HepG2 (cell line): ENCODE measurements around the gene SP7. TPM values are rescaled to one million over a fixed set of nuclear protein-coding genes. Genes with fewer than 3 reads are reported as not detected.

ENCODE experiments used
- ADNP ChIP-seq: sonication (generic); formaldehyde crosslinking; IDR thresholded peaks from 2 replicates; pipeline ENCODE4 v1.4.0; 2020; ENCODE audit warnings: missing genetic modification reagents
- ATF2 ChIP-seq: sonication (generic); formaldehyde crosslinking; IDR thresholded peaks from 2 replicates; pipeline ENCODE4 v1.4.0; 2020; ENCODE audit warnings: missing genetic modification reagents
- ATF3 ChIP-seq: sonication (generic); formaldehyde crosslinking; IDR thresholded peaks from 2 replicates; pipeline ENCODE4 v1.4.0; 2020; ENCODE audit warnings: missing genetic modification reagents
- GABPB1 ChIP-seq: IDR thresholded peaks from 2 replicates; pipeline ENCODE4 v1.6.1; 2016; ENCODE audit warnings: mild to moderate bottlenecking, missing genetic modification reagents, moderate library complexity, missing compliant biosample characterization
- NR1H2 ChIP-seq: sonication (generic); formaldehyde crosslinking; IDR thresholded peaks from 2 replicates; pipeline ENCODE4 v1.8.1; 2022; ENCODE audit warnings: low read depth, missing genetic modification reagents, borderline replicate concordance
- RBFOX2 ChIP-seq: fragments of 200-400 bp; formaldehyde crosslinking; IDR thresholded peaks from 2 replicates; pipeline ENCODE4 v1.6.1; 2017; ENCODE audit warnings: low read depth, mild to moderate bottlenecking, low read length
- SMARCE1 ChIP-seq: fragments of 450-650 bp; IDR thresholded peaks from 2 replicates; pipeline ENCODE4 v1.6.1; 2017; ENCODE audit warnings: borderline replicate concordance
- SNAI1 ChIP-seq: sonication (generic); formaldehyde crosslinking; IDR thresholded peaks from 2 replicates; pipeline ENCODE4 v1.5.0; 2020; ENCODE audit warnings: mild to moderate bottlenecking, missing genetic modification reagents, borderline replicate concordance
- SP1 ChIP-seq, 2 experiments: fragments of 450-650 bp in 1 of 2; sonication (generic) in 1 of 2; formaldehyde crosslinking in 1 of 2; IDR thresholded peaks; 2 replicates each; pipeline versions ENCODE4 v1.4.0 to v1.6.1; 2016 to 2020; ENCODE audit warnings: missing genetic modification reagents in 1 of 2
- TGIF2 ChIP-seq: IDR thresholded peaks from 2 replicates; pipeline ENCODE4 v1.6.1; 2016; ENCODE audit warnings: control low read depth, missing compliant biosample characterization
- TRIM24 ChIP-seq: sonication (generic); formaldehyde crosslinking; IDR thresholded peaks from 2 replicates; pipeline ENCODE4 v1.8.0; 2022; ENCODE audit warnings: mild to moderate bottlenecking, missing genetic modification reagents
- YY1 ChIP-seq: IDR thresholded peaks from 2 replicates; pipeline ENCODE4 v1.6.1; 2011; ENCODE audit warnings: low read length, low read depth, moderate library complexity, mild to moderate bottlenecking; ENCODE audit not compliant: insufficient read depth, insufficient replicate concordance
- ZBTB25 ChIP-seq: IDR thresholded peaks from 2 replicates; pipeline ENCODE4 v1.6.1; 2018; ENCODE audit warnings: missing genetic modification reagents
- ZNF451 ChIP-seq: sonication (generic); formaldehyde crosslinking; IDR thresholded peaks from 2 replicates; pipeline ENCODE4 v1.5.0; 2020; ENCODE audit warnings: mild to moderate bottlenecking, missing genetic modification reagents
- ZNF567 ChIP-seq: sonication (generic); formaldehyde crosslinking; IDR thresholded peaks from 2 replicates; pipeline ENCODE4 v1.8.1; 2023; ENCODE audit warnings: mild to moderate bottlenecking, missing genetic modification reagents, borderline replicate concordance
- ZNF674 ChIP-seq: sonication (generic); formaldehyde crosslinking; IDR thresholded peaks from 2 replicates; pipeline ENCODE4 v1.5.0; 2020; ENCODE audit warnings: low read depth, mild to moderate bottlenecking, missing genetic modification reagents
- ZNF790 ChIP-seq: sonication (generic); formaldehyde crosslinking; IDR thresholded peaks from 2 replicates; pipeline ENCODE4 v1.8.0; 2022; ENCODE audit warnings: missing genetic modification reagents, mild to moderate bottlenecking, borderline replicate concordance
- polyA plus RNA-seq, 8 experiments: library from polyadenylated mRNA; depleted of rRNA in 3 of 8; stranded (reverse) in 7 of 8; unstranded in 1 of 8; fragments of >200 nt; fragmentation: Illumina TruSeq in 4 of 8; extraction: Trizol in 4 of 8; gene quantifications; 2 replicates each; pipeline versions ENCODE4 v1.2.1 to v1.2.3, GENCODE V29; 2011 to 2016; ENCODE audit warnings: low read depth in 4 of 8, missing spikeins in 1 of 8, mixed read lengths in 1 of 8; ENCODE audit not compliant: insufficient read depth in 1 of 8
- total RNA-seq, 5 experiments: library from RNA; depleted of rRNA; stranded (reverse); fragments of >200 nt; fragmentation: Illumina TruSeq; extraction: Trizol; gene quantifications; 2 replicates each; pipeline ENCODE4 v1.2.3, GENCODE V29; 2016; ENCODE audit warnings: low read depth in 1 of 5
- TF ChIP-seq, protein P1 (sequence below): sonication (generic); formaldehyde crosslinking; IDR thresholded peaks from 2 replicates; pipeline ENCODE4 v1.4.0; 2020; ENCODE audit warnings: missing genetic modification reagents
- TF ChIP-seq, protein P2 (sequence below): sonication (generic); formaldehyde crosslinking; IDR thresholded peaks from 2 replicates; pipeline ENCODE4 v1.4.0; 2020; ENCODE audit warnings: missing genetic modification reagents
- TF ChIP-seq, protein P3 (sequence below): sonication (generic); formaldehyde crosslinking; IDR thresholded peaks from 2 replicates; pipeline ENCODE4 v1.4.0; 2020; ENCODE audit warnings: mild to moderate bottlenecking, missing genetic modification reagents

SP7 gene
- total and polyA plus RNA-seq, 2 of the 13 experiments (the other 11 are each of a cell fraction or from before 2014, with no cell fraction given): not detected

- TF ChIP-seq, protein P1, sequence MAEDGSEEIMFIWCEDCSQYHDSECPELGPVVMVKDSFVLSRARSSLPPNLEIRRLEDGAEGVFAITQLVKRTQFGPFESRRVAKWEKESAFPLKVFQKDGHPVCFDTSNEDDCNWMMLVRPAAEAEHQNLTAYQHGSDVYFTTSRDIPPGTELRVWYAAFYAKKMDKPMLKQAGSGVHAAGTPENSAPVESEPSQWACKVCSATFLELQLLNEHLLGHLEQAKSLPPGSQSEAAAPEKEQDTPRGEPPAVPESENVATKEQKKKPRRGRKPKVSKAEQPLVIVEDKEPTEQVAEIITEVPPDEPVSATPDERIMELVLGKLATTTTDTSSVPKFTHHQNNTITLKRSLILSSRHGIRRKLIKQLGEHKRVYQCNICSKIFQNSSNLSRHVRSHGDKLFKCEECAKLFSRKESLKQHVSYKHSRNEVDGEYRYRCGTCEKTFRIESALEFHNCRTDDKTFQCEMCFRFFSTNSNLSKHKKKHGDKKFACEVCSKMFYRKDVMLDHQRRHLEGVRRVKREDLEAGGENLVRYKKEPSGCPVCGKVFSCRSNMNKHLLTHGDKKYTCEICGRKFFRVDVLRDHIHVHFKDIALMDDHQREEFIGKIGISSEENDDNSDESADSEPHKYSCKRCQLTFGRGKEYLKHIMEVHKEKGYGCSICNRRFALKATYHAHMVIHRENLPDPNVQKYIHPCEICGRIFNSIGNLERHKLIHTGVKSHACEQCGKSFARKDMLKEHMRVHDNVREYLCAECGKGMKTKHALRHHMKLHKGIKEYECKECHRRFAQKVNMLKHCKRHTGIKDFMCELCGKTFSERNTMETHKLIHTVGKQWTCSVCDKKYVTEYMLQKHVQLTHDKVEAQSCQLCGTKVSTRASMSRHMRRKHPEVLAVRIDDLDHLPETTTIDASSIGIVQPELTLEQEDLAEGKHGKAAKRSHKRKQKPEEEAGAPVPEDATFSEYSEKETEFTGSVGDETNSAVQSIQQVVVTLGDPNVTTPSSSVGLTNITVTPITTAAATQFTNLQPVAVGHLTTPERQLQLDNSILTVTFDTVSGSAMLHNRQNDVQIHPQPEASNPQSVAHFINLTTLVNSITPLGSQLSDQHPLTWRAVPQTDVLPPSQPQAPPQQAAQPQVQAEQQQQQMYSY (CRISPR knock-in tag): no peak
- TF ChIP-seq ZNF567 (CRISPR knock-in tag): no peak
- no peak for TF ChIP-seq TRIM24 (CRISPR knock-in tag)
- TF ChIP-seq NR1H2 (CRISPR knock-in tag): no peak
- peak; percentile 44 for TF ChIP-seq YY1
- TF ChIP-seq ZBTB25 (CRISPR knock-in tag): peak; percentile 36
- TF ChIP-seq, protein P2, sequence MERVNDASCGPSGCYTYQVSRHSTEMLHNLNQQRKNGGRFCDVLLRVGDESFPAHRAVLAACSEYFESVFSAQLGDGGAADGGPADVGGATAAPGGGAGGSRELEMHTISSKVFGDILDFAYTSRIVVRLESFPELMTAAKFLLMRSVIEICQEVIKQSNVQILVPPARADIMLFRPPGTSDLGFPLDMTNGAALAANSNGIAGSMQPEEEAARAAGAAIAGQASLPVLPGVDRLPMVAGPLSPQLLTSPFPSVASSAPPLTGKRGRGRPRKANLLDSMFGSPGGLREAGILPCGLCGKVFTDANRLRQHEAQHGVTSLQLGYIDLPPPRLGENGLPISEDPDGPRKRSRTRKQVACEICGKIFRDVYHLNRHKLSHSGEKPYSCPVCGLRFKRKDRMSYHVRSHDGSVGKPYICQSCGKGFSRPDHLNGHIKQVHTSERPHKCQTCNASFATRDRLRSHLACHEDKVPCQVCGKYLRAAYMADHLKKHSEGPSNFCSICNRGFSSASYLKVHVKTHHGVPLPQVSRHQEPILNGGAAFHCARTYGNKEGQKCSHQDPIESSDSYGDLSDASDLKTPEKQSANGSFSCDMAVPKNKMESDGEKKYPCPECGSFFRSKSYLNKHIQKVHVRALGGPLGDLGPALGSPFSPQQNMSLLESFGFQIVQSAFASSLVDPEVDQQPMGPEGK: peak; percentile 93
- peak; percentile 79 for TF ChIP-seq RBFOX2
- no peak for TF ChIP-seq ATF3 (CRISPR knock-in tag)
- TF ChIP-seq ZNF790 (CRISPR knock-in tag): no peak
- TF ChIP-seq ADNP (CRISPR knock-in tag): no peak
- TF ChIP-seq SMARCE1: no peak
- no peak for TF ChIP-seq ZNF674 (CRISPR knock-in tag)
- TF ChIP-seq TGIF2 (CRISPR knock-in tag): no peak
- TF ChIP-seq, protein P3, sequence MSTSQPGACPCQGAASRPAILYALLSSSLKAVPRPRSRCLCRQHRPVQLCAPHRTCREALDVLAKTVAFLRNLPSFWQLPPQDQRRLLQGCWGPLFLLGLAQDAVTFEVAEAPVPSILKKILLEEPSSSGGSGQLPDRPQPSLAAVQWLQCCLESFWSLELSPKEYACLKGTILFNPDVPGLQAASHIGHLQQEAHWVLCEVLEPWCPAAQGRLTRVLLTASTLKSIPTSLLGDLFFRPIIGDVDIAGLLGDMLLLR (CRISPR knock-in tag): no peak
- no peak for TF ChIP-seq SNAI1 (CRISPR knock-in tag)
- TF ChIP-seq GABPB1 (CRISPR knock-in tag): peak; percentile 21; the same call in 1 of the 2 replicates
- 0 out of 2 replicates have a peak, but pooled peaks have one; percentile 24 for TF ChIP-seq ZNF451 (CRISPR knock-in tag)
- TF ChIP-seq SP1 (IDR thresholded peaks at IDR 0.05): no peak
- TF ChIP-seq SP1 (CRISPR knock-in tag; IDR thresholded peaks at IDR 0.05): peak; percentile 24; the same call in 1 of the 2 replicates
- TF ChIP-seq ATF2 (CRISPR knock-in tag): no peak; the same call in 1 of the 2 replicates
Measured at GRCh38 chr12:53380104-53380793, 44.1 kb upstream of the SP7 start, which contains the start of gene SP1 (continued).
